Body of pancreas (tissue), 4 donors: ENCODE results near the gene RAET1G.
"Not testable (repeated sequence)": the region's sequence is repeated elsewhere in the genome, so short reads cannot be mapped to it uniquely, and the experiment has no call there.

Experiments used
- POLR2A ChIP-seq, 3 donors: fragments of 450-650 bp; IDR thresholded peaks; one replicate each; pipeline ENCODE4 v1.6.1; 2016; ENCODE audit warnings: antibody characterized with exemption in 3 of 3, mild to moderate bottlenecking in 2 of 3
- TF ChIP-seq, protein P1 (sequence below), 7 experiments: fragments of 450-650 bp in 4 of 7; fragments of 200-600 bp in 3 of 7; sonication (generic) in 3 of 7; IDR thresholded peaks; one replicate each; pipeline ENCODE4 v1.5.1; 2016 to 2019; ENCODE audit warnings: antibody characterized with exemption in 7 of 7

DNA sequence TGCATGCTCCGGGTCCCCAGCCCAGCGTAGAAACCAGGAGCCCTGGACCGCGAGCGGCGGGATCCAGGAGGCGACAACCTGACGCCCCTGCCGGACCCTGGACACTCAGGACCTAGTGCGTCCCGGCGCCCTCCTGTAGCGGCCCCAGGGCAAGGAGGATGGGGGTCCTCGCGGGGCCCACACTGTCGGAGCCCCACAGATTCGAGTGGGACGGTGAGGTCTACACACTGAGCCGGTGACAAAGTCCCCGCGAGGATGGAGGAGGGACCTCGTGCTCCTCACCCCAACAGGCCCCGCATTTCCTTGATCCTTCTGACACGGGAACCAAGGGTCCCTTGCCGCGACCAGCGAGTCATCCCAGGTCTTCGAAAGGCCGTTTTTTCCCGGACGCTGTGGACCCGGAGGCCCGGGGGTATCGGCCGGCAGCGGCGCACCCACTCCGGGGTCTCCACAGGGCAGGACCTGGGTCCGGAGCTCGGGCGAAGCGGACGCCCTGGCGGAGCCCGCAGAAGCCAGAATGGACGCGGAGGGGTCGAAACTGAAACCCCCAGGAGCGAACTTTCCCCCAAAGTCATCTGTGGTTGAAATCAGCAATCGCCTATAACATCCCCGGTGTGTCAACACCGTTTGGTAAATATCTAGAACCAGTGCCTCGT is 31.5 kb upstream of the RAET1G start:
- TF ChIP-seq, protein P1, sequence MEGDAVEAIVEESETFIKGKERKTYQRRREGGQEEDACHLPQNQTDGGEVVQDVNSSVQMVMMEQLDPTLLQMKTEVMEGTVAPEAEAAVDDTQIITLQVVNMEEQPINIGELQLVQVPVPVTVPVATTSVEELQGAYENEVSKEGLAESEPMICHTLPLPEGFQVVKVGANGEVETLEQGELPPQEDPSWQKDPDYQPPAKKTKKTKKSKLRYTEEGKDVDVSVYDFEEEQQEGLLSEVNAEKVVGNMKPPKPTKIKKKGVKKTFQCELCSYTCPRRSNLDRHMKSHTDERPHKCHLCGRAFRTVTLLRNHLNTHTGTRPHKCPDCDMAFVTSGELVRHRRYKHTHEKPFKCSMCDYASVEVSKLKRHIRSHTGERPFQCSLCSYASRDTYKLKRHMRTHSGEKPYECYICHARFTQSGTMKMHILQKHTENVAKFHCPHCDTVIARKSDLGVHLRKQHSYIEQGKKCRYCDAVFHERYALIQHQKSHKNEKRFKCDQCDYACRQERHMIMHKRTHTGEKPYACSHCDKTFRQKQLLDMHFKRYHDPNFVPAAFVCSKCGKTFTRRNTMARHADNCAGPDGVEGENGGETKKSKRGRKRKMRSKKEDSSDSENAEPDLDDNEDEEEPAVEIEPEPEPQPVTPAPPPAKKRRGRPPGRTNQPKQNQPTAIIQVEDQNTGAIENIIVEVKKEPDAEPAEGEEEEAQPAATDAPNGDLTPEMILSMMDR (IDR thresholded peaks at IDR 0.05): not testable (repeated sequence)
- not testable (repeated sequence) for TF ChIP-seq POLR2A (IDR thresholded peaks at IDR 0.05)
